ENCODE data around the gene TRAF3IP1.
"Not testable (repeated sequence)": the region's sequence is repeated elsewhere in the genome, so short reads cannot be mapped to it uniquely, and the experiment has no call there.

Gene TRAF3IP1

GRCh38 chr2:238324248-238324647 lies 3.9 kb downstream of the TRAF3IP1 start:
- ATAC-seq (replicated peaks; ENCODE audit: extremely low read depth, poor library complexity, severe bottlenecking); H3K27me3 Mint-ChIP-seq; DNase-seq (ENCODE audit: low spot score in 2 of 2); H3K4me3 Mint-ChIP-seq; H3K9me3 Mint-ChIP-seq; H3K27ac Mint-ChIP-seq (ENCODE audit: low read depth): not testable (repeated sequence)
- Mint-ChIP-seq H3K4me1 (peaks cover 16% of the 10 kb centered on the region), H3K36me3 (ENCODE audit: insufficient read depth) (peaks cover 12% of the 10 kb centered on the region)

- Mint-ChIP-seq H3K9me3 (no peaks in the 10 kb centered on the region), H3K27ac (ENCODE audit: low read depth) (no peak overlapping the region), H3K27me3 (no peaks in the 10 kb centered on the region), H3K36me3 (ENCODE audit: insufficient read depth) (peaks cover 16% of the 10 kb centered on the region), H3K4me3 (no peak overlapping the region), H3K4me1 (peaks cover 16% of the 10 kb centered on the region)
- no peak for ATAC-seq (replicated peaks; ENCODE audit: extremely low read depth, poor library complexity, severe bottlenecking)
- no peak for DNase-seq (ENCODE audit: low spot score in 2 of 2)
Measured at GRCh38 chr2:238325694-238326093, 5.4 kb downstream of the TRAF3IP1 start.

GRCh38 chr2:238326801-238327365 lies 6.6 kb downstream of the TRAF3IP1 start:
- H3K4me1 Mint-ChIP-seq: peaks cover 8% of the 10 kb centered on the region
- ATAC-seq (replicated peaks; ENCODE audit: extremely low read depth, poor library complexity, severe bottlenecking) (no peak), DNase-seq (ENCODE audit: low spot score in 2 of 2) (no peak)
- no peak overlapping the region for H3K27ac Mint-ChIP-seq (ENCODE audit: low read depth)
- H3K4me3 Mint-ChIP-seq: no peak overlapping the region
- no peaks in the 10 kb centered on the region for H3K27me3 Mint-ChIP-seq
- no peaks in the 10 kb centered on the region for H3K9me3 Mint-ChIP-seq
- peaks cover 18% of the 10 kb centered on the region for H3K36me3 Mint-ChIP-seq (ENCODE audit: insufficient read depth)

- no peaks in the 10 kb centered on the region for H3K27me3 Mint-ChIP-seq
- no peak overlapping the region for H3K4me3 Mint-ChIP-seq
- ATAC-seq (replicated peaks; ENCODE audit: extremely low read depth, poor library complexity, severe bottlenecking): no peak
Measured at GRCh38 chr2:238327751-238328150, 7.4 kb downstream of the TRAF3IP1 start.

GRCh38 chr2:238330391-238330790 lies 10.1 kb downstream of the TRAF3IP1 start:
- ATAC-seq (replicated peaks; ENCODE audit: extremely low read depth, poor library complexity, severe bottlenecking): no peak
- Mint-ChIP-seq H3K27ac (ENCODE audit: low read depth) (no peak overlapping the region), H3K27me3 (no peaks in the 10 kb centered on the region), H3K36me3 (ENCODE audit: insufficient read depth) (peaks cover 17% of the 10 kb centered on the region), H3K4me1 (no peaks in the 10 kb centered on the region), H3K4me3 (no peak overlapping the region), H3K9me3 (no peaks in the 10 kb centered on the region)
- DNase-seq (ENCODE audit: low spot score in 2 of 2): no peak

More at GRCh38 chr2:238327751-238328150, 7.4 kb downstream of the TRAF3IP1 start:
- peaks cover 6% of the 10 kb centered on the region for H3K4me1 Mint-ChIP-seq
- no peak overlapping the region for H3K27ac Mint-ChIP-seq (ENCODE audit: low read depth)
- H3K9me3 Mint-ChIP-seq: no peaks in the 10 kb centered on the region
- no peak for DNase-seq (ENCODE audit: low spot score in 2 of 2)
- peaks cover 18% of the 10 kb centered on the region for H3K36me3 Mint-ChIP-seq (ENCODE audit: insufficient read depth)

- Mint-ChIP-seq H3K27me3 (no peaks in the 10 kb centered on the region), H3K4me1 (peaks cover 2% of the 10 kb centered on the region), H3K27ac (ENCODE audit: low read depth) (no peak overlapping the region), H3K4me3 (no peak overlapping the region), H3K9me3 (no peaks in the 10 kb centered on the region), H3K36me3 (ENCODE audit: insufficient read depth) (peaks cover 17% of the 10 kb centered on the region)
- ATAC-seq (replicated peaks; ENCODE audit: extremely low read depth, poor library complexity, severe bottlenecking): no peak
- DNase-seq (ENCODE audit: low spot score in 2 of 2): no peak
Measured at GRCh38 chr2:238331916-238332315, 11.6 kb downstream of the TRAF3IP1 start.

GRCh38 chr2:238334885-238335284 lies 14.6 kb downstream of the TRAF3IP1 start:
- no peaks in the 10 kb centered on the region for H3K27me3 Mint-ChIP-seq
- H3K4me1 Mint-ChIP-seq: peaks cover 9% of the 10 kb centered on the region
- H3K9me3 Mint-ChIP-seq: no peaks in the 10 kb centered on the region
- H3K27ac Mint-ChIP-seq (ENCODE audit: low read depth): no peak overlapping the region
- no peak for DNase-seq (ENCODE audit: low spot score in 2 of 2)
- H3K36me3 Mint-ChIP-seq (ENCODE audit: insufficient read depth): peaks cover 14% of the 10 kb centered on the region
- H3K4me3 Mint-ChIP-seq: no peak overlapping the region
- ATAC-seq (replicated peaks; ENCODE audit: extremely low read depth, poor library complexity, severe bottlenecking): no peak

GRCh38 chr2:238335591-238335990 lies 15.3 kb downstream of the TRAF3IP1 start:
- H3K4me1 Mint-ChIP-seq; H3K4me3 Mint-ChIP-seq; H3K9me3 Mint-ChIP-seq; DNase-seq (ENCODE audit: low spot score in 2 of 2); H3K27me3 Mint-ChIP-seq; ATAC-seq (replicated peaks; ENCODE audit: extremely low read depth, poor library complexity, severe bottlenecking); H3K27ac Mint-ChIP-seq (ENCODE audit: low read depth): not testable (repeated sequence)
- peaks cover 13% of the 10 kb centered on the region for H3K36me3 Mint-ChIP-seq (ENCODE audit: insufficient read depth)

- Mint-ChIP-seq H3K36me3 (ENCODE audit: insufficient read depth) (peaks cover 13% of the 10 kb centered on the region), H3K4me1 (peaks cover 9% of the 10 kb centered on the region), H3K27me3 (no peaks in the 10 kb centered on the region), H3K4me3 (no peak overlapping the region), H3K9me3 (no peaks in the 10 kb centered on the region), H3K27ac (ENCODE audit: low read depth) (no peak overlapping the region)
- DNase-seq (ENCODE audit: low spot score in 2 of 2) (no peak), ATAC-seq (replicated peaks; ENCODE audit: extremely low read depth, poor library complexity, severe bottlenecking) (no peak)
Measured at GRCh38 chr2:238336151-238336550, 15.8 kb downstream of the TRAF3IP1 start.

- H3K4me1 Mint-ChIP-seq: peaks cover 9% of the 10 kb centered on the region
- no peak for DNase-seq (ENCODE audit: low spot score in 2 of 2)
- no peaks in the 10 kb centered on the region for H3K9me3 Mint-ChIP-seq
- H3K27ac Mint-ChIP-seq (ENCODE audit: low read depth): peak overlapping the region; percentile 58
- H3K27me3 Mint-ChIP-seq: no peaks in the 10 kb centered on the region
- ATAC-seq (replicated peaks; ENCODE audit: extremely low read depth, poor library complexity, severe bottlenecking): no peak
- peaks cover 10% of the 10 kb centered on the region for H3K36me3 Mint-ChIP-seq (ENCODE audit: insufficient read depth)
- H3K4me3 Mint-ChIP-seq: no peak overlapping the region
Measured at GRCh38 chr2:238336793-238337444, 16.6 kb downstream of the TRAF3IP1 start.

GRCh38 chr2:238337846-238338245 lies 17.5 kb downstream of the TRAF3IP1 start:
- H3K4me3 Mint-ChIP-seq: no peak overlapping the region
- peak overlapping the region; percentile 58 for H3K27ac Mint-ChIP-seq (ENCODE audit: low read depth)
- DNase-seq (ENCODE audit: low spot score in 2 of 2) (no peak), ATAC-seq (replicated peaks; ENCODE audit: extremely low read depth, poor library complexity, severe bottlenecking) (no peak)
- H3K27me3 Mint-ChIP-seq: no peaks in the 10 kb centered on the region
- H3K4me1 Mint-ChIP-seq: peaks cover 9% of the 10 kb centered on the region
- H3K36me3 Mint-ChIP-seq (ENCODE audit: insufficient read depth): peaks cover 10% of the 10 kb centered on the region
- no peaks in the 10 kb centered on the region for H3K9me3 Mint-ChIP-seq

GRCh38 chr2:238338710-238339394 lies 18.5 kb downstream of the TRAF3IP1 start:
- peaks cover 8% of the 10 kb centered on the region for H3K36me3 Mint-ChIP-seq (ENCODE audit: insufficient read depth)
- H3K27me3 Mint-ChIP-seq: no peaks in the 10 kb centered on the region
- H3K27ac Mint-ChIP-seq (ENCODE audit: low read depth): no peak overlapping the region
- ATAC-seq (replicated peaks; ENCODE audit: extremely low read depth, poor library complexity, severe bottlenecking) (no peak), DNase-seq (ENCODE audit: low spot score in 2 of 2) (no peak)
- H3K4me1 Mint-ChIP-seq: peaks cover 9% of the 10 kb centered on the region
- H3K4me3 Mint-ChIP-seq: no peak overlapping the region
- no peaks in the 10 kb centered on the region for H3K9me3 Mint-ChIP-seq

- H3K9me3 Mint-ChIP-seq: no peaks in the 10 kb centered on the region
- peaks cover 9% of the 10 kb centered on the region for H3K4me1 Mint-ChIP-seq
- no peak overlapping the region for H3K4me3 Mint-ChIP-seq
- no peaks in the 10 kb centered on the region for H3K27me3 Mint-ChIP-seq
- DNase-seq (ENCODE audit: low spot score in 2 of 2): no peak
- no peak for ATAC-seq (replicated peaks; ENCODE audit: extremely low read depth, poor library complexity, severe bottlenecking)
- H3K27ac Mint-ChIP-seq (ENCODE audit: low read depth): no peak overlapping the region
- peaks cover 8% of the 10 kb centered on the region for H3K36me3 Mint-ChIP-seq (ENCODE audit: insufficient read depth)
Measured at GRCh38 chr2:238339395-238339780, 19.1 kb downstream of the TRAF3IP1 start.
